GM04504 (cell line): ENCODE data around the gene MYCBP2.
"Not testable (repeated sequence)": the region's sequence is repeated elsewhere in the genome, so short reads cannot be mapped to it uniquely, and the experiment has no call there.

Experiments
- DNase-seq: peaks from one replicate; pipeline ENCODE4 v3.0.0-alpha.2; 2012; ENCODE audit warnings: low read depth

The MYCBP2 gene

GRCh38 chr13:77335543-77335942 is 8.6 kb upstream of the MYCBP2 start:
- no peak for DNase-seq

GRCh38 chr13:77333594-77333993 is 6.7 kb upstream of the MYCBP2 start:
- no peak for DNase-seq

DNA sequence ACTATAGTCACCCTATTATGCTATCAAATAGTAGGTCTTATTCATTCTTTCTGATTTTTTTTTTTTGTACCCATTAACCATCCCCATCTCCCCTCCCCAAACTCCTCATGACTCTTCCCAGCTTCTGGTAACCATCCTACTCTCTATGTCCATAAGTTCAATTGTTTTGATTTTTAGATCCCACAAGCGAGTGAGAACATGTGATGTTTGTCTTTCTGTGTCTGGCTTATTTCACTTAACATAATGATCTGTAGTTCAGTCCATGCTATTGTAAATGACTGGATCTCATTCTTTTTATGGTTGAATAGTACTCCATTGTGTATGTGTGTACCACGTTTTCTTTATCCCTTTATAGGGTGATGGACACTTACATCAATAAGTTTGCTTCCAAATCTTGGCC is 4.5 kb upstream of the MYCBP2 start:
- no peak for DNase-seq

GRCh38 chr13:77329911-77330584 is 3.2 kb upstream of the MYCBP2 start:
- DNase-seq, result no peak

DNA sequence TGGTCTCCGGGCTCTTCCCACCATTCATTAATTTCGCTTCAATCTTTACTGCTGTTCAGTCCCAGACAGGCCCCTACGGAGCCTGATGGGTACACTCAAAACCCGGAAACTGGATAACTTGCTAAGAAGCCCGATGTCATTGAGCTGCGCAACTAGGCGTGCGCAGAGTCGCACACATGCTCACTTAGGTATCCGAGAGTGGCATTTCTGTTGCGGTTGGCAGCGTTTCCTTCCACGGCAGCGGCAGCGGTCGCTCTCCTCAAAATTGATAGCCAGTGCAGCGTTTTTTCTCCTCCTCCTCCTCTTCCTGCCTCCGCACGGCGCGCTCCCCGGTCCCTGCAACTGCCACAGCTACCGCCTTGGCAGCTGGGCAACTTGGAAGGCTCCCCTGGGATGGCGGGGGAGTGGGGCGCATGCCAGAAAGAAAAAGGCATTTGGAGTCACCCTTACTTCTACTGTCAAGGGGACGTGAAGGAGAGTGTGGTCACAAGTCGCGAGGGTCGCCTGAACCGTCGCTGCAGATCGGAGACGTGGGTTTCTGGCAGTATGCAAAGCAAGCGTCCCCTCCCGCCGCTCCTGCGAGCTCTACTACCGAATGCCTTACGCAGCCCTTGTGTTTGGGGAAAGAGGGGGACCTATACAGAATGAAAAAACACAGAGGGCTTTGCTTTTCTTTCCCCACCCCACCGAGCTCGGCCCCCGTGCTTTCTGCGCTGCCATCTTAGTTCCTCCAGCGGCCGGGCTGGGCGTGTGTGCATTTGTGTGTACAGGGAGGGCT is 2.4 kb upstream of the MYCBP2 start:
- peak; percentile 88 for DNase-seq

DNA sequence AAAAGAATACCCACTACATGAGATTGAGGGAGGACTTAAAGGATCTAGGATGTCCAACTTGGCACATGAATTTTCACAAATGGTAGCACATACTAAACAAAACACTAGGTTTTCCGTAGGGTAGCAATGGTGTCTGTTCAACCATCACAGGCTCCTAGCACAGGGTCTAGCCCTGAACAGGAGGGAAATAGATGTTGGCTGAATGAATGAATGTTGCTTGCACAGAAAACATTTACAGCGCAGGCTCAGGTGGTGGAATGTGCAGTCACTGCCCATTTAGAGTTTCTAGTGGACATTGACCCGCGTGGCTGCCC is 1.9 kb upstream of the MYCBP2 start:
- DNase-seq, result no peak

- DNase-seq, result no peak
Measured at GRCh38 chr13:77325371-77325980, 1.4 kb downstream of the MYCBP2 start.

- DNase-seq, result no peak
Measured at GRCh38 chr13:77323858-77324257, 3.0 kb downstream of the MYCBP2 start.

GRCh38 chr13:77319536-77319935 is 7.4 kb downstream of the MYCBP2 start:
- no peak for DNase-seq

DNA sequence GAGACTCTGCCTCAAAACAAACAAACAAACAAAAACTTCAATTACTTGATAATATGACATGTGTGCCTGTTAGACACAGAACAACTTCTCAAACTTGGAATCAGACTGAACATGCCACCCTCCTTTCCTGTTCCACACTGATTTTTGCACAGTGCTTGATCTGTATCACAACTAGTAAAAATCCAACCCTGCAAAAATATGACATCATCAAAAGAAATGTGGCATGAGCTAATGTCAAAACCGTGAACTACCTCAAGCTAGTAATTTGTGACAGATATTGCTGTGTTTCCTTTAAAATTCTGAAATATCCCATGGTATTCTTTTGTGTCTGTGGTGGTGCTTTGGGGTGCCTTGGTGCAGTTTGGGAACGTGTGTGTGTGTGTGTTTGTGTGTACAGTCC is 8.2 kb downstream of the MYCBP2 start:
- DNase-seq, result no peak

DNA sequence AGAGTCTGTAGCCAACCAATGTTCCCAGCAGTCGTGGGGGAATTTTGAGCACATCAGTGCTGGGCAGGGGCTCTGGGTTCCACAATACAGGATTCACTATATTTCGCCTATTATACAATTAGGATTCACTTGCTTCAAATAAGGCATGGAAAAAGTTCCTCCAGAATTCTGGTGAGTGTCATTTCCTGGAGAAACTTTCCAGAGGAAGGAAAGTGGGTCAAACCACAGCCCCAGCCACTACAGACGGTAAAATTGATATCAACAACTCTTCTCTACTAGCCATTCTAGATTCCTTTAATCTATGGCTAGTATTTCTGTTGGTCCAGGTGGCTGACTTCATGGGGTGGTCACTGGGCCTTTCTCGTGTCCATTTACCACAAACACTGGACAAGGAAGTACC is 10.5 kb downstream of the MYCBP2 start:
- no peak for DNase-seq

GRCh38 chr13:77315509-77315908 is 11.4 kb downstream of the MYCBP2 start:
- not testable (repeated sequence) for DNase-seq

DNA sequence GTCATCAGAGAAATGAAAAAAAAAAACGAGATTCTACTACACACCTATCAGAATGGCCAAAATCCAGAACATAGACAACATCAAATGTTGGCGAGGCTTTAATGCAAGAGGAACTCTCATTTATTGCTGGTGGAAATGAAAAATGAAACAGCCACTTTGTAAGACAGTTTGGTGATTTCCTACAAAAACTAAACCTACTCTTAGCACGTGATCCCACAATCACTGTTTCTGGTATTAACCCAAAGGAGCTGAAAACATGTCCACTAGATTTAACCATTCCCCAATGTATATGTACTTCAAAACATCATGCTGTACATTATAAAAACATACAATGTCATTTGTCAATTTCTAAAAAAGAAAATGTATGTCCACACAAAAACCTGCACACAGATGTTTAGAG is 13.0 kb downstream of the MYCBP2 start:
- DNase-seq, result no peak

GRCh38 chr13:77312311-77312710 is 14.6 kb downstream of the MYCBP2 start:
- no peak for DNase-seq

DNA sequence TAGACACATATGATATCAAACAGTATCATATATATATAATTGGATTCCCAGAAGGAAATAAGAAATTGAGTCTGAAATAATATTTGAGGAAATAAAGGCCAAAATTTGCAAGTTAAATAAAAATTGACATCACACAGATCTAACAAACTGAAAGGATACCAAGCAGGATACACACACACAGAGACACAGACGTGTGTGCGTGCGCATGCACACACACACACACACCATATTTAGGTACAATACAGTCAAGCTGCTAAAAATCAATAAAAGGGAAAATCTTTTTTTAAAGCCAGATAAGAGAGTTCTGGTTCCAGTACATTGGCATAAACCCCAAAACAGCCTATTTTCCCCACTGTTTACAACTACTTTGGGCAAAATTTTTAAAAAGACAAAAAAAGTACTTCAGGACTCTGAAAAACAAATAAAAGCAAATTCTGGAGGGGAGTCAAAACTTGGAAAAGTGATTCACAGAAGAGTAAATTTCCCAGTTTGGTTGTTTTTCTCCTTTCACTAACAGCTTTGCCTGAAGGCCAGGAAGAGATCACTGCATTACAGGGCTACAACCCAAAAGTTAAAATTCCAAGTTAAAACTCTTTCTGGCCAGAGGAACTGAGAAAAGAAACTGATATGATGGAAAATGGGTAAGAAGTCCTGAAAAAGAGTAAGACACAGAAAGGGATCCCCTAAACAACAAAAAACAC is 16.2 kb downstream of the MYCBP2 start:
- no peak for DNase-seq

GRCh38 chr13:77310161-77310560 is 16.7 kb downstream of the MYCBP2 start:
- no peak for DNase-seq

GRCh38 chr13:77309254-77309653 is 17.6 kb downstream of the MYCBP2 start:
- DNase-seq, result no peak

DNA sequence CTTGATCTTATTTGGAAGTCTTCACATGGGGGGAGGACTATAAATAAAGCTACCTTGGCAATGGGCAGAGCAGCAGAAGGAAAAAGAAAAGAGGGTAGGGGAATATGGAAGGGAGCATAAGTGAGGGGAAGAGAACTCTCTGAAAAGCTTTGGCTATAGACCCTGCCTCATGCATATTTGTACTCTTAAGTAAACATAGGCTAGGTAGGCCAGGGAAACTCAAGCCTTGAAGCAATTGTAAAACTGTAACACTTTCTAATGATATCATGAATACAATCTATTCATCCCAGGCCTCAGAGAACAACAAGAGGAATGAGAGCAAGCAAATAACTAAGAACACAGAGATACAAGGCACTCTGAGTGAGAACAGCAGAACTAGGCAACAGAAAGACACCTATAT is 20.4 kb downstream of the MYCBP2 start:
- no peak for DNase-seq

- no peak for DNase-seq
Measured at GRCh38 chr13:77305266-77305665, 21.6 kb downstream of the MYCBP2 start.

GRCh38 chr13:77300176-77301037 is 26.5 kb downstream of the MYCBP2 start:
- peak; percentile 17 for DNase-seq

DNA sequence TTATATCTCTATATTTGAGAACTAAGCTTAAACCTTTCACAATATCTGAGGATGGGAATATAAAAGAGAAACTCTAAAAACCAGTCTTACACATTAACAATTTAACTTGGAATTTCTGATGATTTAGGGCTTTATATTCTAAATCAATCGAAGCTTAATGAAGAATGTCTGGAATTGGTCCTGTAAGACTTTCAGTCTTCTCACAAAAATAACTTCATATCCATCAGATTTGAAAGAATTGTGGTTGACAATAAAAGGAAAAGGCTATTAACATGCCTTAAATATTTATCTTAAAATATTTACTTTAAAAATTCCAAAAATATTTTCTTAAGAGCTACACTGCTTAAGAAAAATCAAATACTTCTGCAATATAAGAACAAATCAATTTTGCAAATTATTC is 27.3 kb downstream of the MYCBP2 start:
- no peak for DNase-seq

DNA sequence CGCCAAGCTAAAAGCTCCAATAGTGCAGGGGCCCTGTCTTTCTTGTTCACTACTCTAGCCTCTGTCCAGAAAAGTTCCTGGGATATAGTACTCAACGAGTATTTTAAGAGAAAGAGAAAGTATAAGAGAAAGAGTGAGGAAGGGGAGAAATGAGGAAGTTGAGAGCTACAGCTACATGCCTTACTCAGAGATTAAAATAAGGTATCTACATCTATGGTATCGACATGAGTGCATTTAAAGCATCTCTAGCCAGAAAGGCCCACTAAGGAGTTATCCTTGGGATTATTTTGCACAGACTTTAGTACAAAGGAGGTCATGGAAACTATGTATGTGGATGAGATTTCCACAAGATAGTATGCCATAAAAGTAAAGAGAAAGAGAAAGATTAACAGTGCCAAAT is 28.5 kb downstream of the MYCBP2 start:
- no peak for DNase-seq
